Karpas-422 (cell line): ENCODE measurements around the gene MOB1A. TPM values are rescaled to one million over a fixed set of nuclear protein-coding genes. Genes with fewer than 3 reads are reported as not detected.
"Not testable (repeated sequence)": the region's sequence is repeated elsewhere in the genome, so short reads cannot be mapped to it uniquely, and the experiment has no call there.

ENCODE experiments used
- DNase-seq: peaks from one replicate; pipeline ENCODE4 v3.0.0-alpha.2; 2015
- H2AFZ ChIP-seq: fragments of 200-600 bp; sonication (generic); 2 replicates; pipeline ENCODE4 v1.6.1; 2014; ENCODE audit warnings: antibody characterized with exemption, low read length, mixed read lengths
- H3K27ac ChIP-seq: fragments of 200-600 bp; sonication (generic); 2 replicates; pipeline ENCODE4 v1.5.1; 2014; ENCODE audit warnings: mild to moderate bottlenecking, low read length, moderate library complexity
- H3K27me3 ChIP-seq: fragments of 200-600 bp; sonication (generic); 2 replicates; pipeline ENCODE4 v1.6.1; 2014; ENCODE audit warnings: low read length, mixed read lengths
- H3K36me3 ChIP-seq: fragments of 200-600 bp; sonication (generic); 2 replicates; pipeline ENCODE4 v1.6.1; 2014; ENCODE audit warnings: low read length, mixed read lengths; ENCODE audit not compliant: insufficient read depth
- H3K4me1 ChIP-seq: fragments of 200-600 bp; sonication (generic); 2 replicates; pipeline ENCODE4 v1.6.1; 2014; ENCODE audit warnings: mild to moderate bottlenecking, low read length, mixed read lengths
- H3K4me2 ChIP-seq: fragments of 200-600 bp; sonication (generic); 2 replicates; pipeline ENCODE4 v1.6.1; 2014; ENCODE audit warnings: low read length, low read depth, mild to moderate bottlenecking; ENCODE audit not compliant: poor library complexity, severe bottlenecking
- H3K4me3 ChIP-seq: fragments of 200-600 bp; sonication (generic); 2 replicates; pipeline ENCODE4 v1.5.1; 2014; ENCODE audit warnings: mild to moderate bottlenecking, antibody characterized with exemption, low read length, mixed read lengths
- H3K79me2 ChIP-seq: fragments of 200-600 bp; sonication (generic); 2 replicates; pipeline ENCODE4 v1.6.1; 2014; ENCODE audit warnings: mild to moderate bottlenecking, low read length, mixed read lengths
- H3K9ac ChIP-seq: fragments of 200-600 bp; sonication (generic); 2 replicates; pipeline ENCODE4 v1.6.0; 2014; ENCODE audit warnings: low read length
- H3K9me2 ChIP-seq: fragments of 200-600 bp; sonication (generic), shearing (Covaris generic); replicated peaks from 2 replicates; pipeline ENCODE4 v1.6.0; 2014; ENCODE audit warnings: mild to moderate bottlenecking, low read length, moderate library complexity; ENCODE audit not compliant: insufficient read depth
- H3K9me3 ChIP-seq: fragments of 300-700, 200-600 bp; sonication (generic); 2 replicates; pipeline ENCODE4 v1.6.1; 2014; ENCODE audit warnings: low read length, mixed read lengths
- H4K20me1 ChIP-seq: fragments of 200-600 bp; sonication (generic); 2 replicates; pipeline ENCODE4 v1.6.1; 2014; ENCODE audit warnings: mild to moderate bottlenecking, antibody characterized with exemption, low read length, low read depth; ENCODE audit not compliant: insufficient read depth
- total RNA-seq: library from RNA; depleted of rRNA; stranded (reverse); fragments of >200 nt; shearing (Covaris generic); gene quantifications from 2 replicates; pipeline ENCODE4 v1.2.3, GENCODE V29; 2014; ENCODE audit warnings: low replicate concordance

The MOB1A gene
- total RNA-seq, 1 experiment from 2014 or later, result 542 TPM

DNA sequence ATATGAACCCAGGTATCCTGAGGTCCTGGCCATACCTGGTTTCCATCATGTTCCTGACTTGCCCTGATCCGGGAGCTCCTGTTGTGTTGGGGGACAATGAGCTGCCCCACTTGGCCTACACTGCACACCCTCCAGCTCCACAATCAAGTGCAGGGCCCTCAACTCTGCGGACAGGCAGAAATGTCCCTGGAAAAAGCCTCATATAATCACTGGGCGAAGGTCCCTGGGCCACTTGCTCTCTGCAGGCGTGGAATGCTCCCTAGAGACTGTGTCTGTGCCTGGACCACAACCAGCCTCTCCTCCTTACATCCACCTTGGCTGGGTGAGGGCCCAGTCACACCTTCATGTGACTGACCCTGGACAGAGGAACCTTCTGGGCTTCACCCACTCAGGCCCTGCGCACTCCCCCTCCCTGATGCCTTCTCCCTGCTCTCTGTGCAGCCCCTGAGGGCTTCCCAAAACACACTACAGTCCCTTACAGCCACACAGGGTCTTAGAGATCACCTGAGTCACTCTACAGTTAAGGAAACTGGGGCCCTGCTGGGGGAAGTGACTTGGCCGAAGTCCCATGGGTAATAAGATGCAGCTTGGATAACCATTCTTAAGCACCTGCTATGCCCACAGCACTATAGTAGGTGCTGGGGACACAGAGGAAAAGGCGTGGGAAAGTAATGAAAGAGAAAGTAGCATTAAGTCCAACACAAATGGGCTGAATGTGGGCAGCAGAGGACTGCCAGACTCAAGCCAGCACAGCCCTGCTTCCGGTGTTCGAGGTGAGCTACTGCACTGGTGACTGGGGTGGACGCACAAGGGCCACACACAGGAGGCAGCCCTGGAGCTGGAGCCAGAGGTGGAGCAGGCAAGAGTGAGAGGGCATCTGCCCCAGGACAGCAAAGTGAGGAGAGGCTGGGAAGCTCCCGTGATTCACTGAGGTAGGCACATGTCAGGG is 40.8 kb downstream of the MOB1A start:
- Histone ChIP-seq H3K9me2 (no peaks in the 10 kb centered on the region), H3K9me3 (no peaks in the 10 kb centered on the region), H3K27me3 (no peaks in the 10 kb centered on the region), H3K9ac (no peak overlapping the region), H2AFZ (no peak overlapping the region), H3K4me3 (no peak overlapping the region), H3K79me2 (peaks cover 17% of the 10 kb centered on the region; the same call in 1 of the 2 replicates), H3K4me1 (peaks cover 4% of the 10 kb centered on the region; the same call in 1 of the 2 replicates), H3K36me3 (peaks cover 11% of the 10 kb centered on the region; the same call in 1 of the 2 replicates), H3K27ac (no peak overlapping the region), H3K4me2 (no peak overlapping the region), H4K20me1 (peaks cover 2% of the 10 kb centered on the region; the same call in 1 of the 2 replicates)
- no peak for DNase-seq

DNA sequence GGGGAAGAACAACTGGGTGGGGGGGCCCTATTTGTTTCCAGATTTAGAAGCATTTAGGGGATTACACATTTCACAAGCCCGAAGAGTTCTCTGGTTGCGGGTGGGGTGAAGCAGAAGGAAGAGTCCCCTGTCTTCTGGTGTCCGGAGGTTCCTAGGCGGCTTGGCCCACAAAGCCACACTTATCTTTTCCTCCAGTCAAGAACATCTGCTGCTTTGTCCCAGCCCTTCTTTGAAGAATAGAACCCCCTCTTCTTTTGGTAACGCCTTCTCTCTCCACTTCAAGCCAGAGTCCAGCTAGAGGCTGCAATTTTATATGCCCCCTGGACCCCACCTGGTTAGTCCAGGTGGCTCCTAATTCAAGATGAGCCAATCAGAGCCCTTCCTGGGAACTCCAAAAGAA is 46.8 kb downstream of the MOB1A start:
- H3K27me3 ChIP-seq, result no peaks in the 10 kb centered on the region
- no peaks in the 10 kb centered on the region for H3K9me3 ChIP-seq
- no peaks in the 10 kb centered on the region for H3K4me1 ChIP-seq
- H3K79me2 ChIP-seq, result 0 out of 2 replicates have a peak, but pooled peaks cover under 1% of the 10 kb centered on the region
- no peak overlapping the region for H3K27ac ChIP-seq
- H3K36me3 ChIP-seq, result peaks cover 5% of the 10 kb centered on the region; the same call in 1 of the 2 replicates
- no peaks in the 10 kb centered on the region for H3K9me2 ChIP-seq
- no peak overlapping the region for H2AFZ ChIP-seq
- no peak for DNase-seq
- H3K4me3 ChIP-seq, result no peak overlapping the region
- H3K4me2 ChIP-seq, result no peak overlapping the region
- no peaks in the 10 kb centered on the region for H4K20me1 ChIP-seq
- no peak overlapping the region for H3K9ac ChIP-seq

DNA sequence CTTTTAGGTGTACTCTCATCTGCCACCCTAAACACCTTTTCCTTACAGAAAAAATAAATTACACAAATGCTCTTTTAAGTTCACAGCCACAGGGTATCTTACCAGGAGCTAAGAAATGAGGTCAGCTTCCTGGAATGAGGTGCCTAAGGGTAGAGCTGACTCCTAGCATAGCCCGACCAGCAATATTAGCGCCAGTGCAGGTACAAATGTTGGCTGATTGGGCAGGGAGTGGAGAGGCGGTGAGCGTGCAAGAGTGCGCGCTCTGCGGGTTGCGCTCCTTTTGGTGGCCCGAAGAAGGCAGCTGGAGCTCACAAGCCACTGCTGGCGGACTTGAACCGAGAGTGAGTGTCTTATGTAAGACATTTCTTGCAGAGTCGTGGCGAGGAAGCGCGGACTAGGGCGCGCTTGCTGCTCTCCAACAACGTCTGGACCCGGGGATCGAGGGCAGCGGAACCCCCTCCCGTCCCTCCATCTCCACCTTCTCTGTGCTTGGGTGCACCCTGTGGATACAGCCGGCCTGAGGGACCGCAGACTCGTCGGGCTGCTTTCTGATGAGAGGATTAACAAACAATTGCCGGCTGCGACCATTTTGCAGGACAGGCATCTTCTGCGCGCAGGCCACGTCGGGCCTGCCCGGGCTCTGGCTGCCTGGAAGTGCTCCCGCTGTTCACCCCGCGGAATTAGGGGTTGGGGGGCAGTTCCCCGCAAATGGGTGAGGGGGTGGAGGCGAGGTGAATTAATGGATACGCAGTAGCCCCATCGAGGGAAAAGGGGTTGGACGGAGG is 48.3 kb downstream of the MOB1A start:
- Histone ChIP-seq H3K4me1 (no peaks in the 10 kb centered on the region), H3K79me2 (no peaks in the 10 kb centered on the region), H3K4me3 (no peak overlapping the region), H3K36me3 (peaks cover 5% of the 10 kb centered on the region; the same call in 1 of the 2 replicates), H2AFZ (no peak overlapping the region), H3K9ac (no peak overlapping the region), H3K27me3 (no peaks in the 10 kb centered on the region), H3K4me2 (no peak overlapping the region), H3K9me2 (no peaks in the 10 kb centered on the region), H3K27ac (no peak overlapping the region), H4K20me1 (no peaks in the 10 kb centered on the region), H3K9me3 (no peaks in the 10 kb centered on the region)
- no peak for DNase-seq

DNA sequence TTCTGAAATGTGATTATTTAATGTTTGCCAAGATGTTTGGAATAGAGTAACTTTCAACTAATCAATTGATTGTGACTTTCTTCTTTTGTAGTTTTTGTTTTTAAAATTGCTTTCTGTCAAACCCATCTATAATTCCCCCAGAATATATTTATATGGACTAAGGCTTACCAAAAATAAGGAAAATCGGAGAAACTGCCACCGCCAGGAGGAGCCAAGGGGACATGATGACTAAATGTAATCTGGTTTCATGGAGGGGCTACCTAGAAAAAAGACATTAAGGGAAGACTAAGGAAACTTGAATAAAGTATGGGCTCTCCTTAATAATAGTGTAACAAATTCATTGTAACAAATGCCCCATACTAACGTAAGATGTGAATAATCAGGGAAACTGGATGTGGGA is 50.5 kb downstream of the MOB1A start:
- Histone ChIP-seq H3K4me3 (no peak overlapping the region), H3K36me3 (no peaks in the 10 kb centered on the region), H2AFZ (no peak overlapping the region), H3K9ac (no peak overlapping the region), H4K20me1 (no peaks in the 10 kb centered on the region), H3K4me1 (no peaks in the 10 kb centered on the region), H3K27ac (no peak overlapping the region), H3K79me2 (no peaks in the 10 kb centered on the region), H3K9me3 (no peaks in the 10 kb centered on the region), H3K27me3 (no peaks in the 10 kb centered on the region), H3K4me2 (no peak overlapping the region), H3K9me2 (no peaks in the 10 kb centered on the region)
- no peak for DNase-seq

DNA sequence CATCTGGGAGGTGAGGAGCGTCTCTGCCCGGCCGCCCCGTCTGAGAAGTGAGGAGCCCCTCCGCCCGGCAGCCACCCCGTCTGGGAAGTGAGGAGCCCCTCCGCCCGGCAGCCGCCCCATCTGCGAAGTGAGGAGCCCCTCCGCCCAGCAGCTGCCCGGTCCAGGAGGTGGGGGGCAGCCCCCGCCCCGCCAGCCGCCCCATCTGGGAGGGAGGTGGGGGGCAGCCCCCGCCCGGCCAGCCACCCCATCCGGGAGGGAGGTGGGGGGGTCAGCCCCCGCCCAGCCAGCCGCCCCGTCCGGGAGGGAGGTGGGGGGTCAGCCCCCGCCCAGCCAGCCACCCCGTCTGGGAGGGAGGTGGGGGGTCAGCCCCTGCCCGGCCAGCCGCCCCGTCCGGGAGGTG is 54.7 kb downstream of the MOB1A start:
- H3K36me3 ChIP-seq, H3K27ac ChIP-seq, H3K27me3 ChIP-seq, H3K9ac ChIP-seq, H4K20me1 ChIP-seq, H3K79me2 ChIP-seq, H3K4me2 ChIP-seq, H3K4me3 ChIP-seq, H3K9me2 ChIP-seq, H3K4me1 ChIP-seq, H2AFZ ChIP-seq, DNase-seq, H3K9me3 ChIP-seq: not testable (repeated sequence)

DNA sequence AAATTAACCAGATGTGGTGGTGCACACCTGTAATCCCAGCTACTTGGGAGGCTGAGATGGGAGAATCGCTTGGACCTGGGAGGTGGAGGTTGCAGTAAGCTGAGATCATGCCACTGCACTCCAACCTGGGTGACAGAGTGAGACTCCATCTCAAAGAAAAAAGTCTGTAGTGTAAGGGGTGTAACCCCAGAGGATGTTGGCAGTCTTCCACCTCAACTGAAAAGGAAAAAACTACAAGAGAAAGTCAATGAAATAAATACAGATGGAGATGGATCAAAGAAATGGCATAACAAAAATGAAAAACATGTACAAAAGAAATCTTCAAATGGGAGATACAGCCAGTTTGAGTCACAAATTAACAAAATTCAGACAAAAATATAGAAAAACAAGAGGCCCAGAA is 56.8 kb downstream of the MOB1A start:
- DNase-seq, H3K9ac ChIP-seq, H3K9me3 ChIP-seq, H3K27ac ChIP-seq, H3K79me2 ChIP-seq, H2AFZ ChIP-seq, H3K4me2 ChIP-seq, H3K27me3 ChIP-seq, H3K4me3 ChIP-seq, H4K20me1 ChIP-seq, H3K36me3 ChIP-seq, H3K9me2 ChIP-seq, H3K4me1 ChIP-seq: not testable (repeated sequence)

DNA sequence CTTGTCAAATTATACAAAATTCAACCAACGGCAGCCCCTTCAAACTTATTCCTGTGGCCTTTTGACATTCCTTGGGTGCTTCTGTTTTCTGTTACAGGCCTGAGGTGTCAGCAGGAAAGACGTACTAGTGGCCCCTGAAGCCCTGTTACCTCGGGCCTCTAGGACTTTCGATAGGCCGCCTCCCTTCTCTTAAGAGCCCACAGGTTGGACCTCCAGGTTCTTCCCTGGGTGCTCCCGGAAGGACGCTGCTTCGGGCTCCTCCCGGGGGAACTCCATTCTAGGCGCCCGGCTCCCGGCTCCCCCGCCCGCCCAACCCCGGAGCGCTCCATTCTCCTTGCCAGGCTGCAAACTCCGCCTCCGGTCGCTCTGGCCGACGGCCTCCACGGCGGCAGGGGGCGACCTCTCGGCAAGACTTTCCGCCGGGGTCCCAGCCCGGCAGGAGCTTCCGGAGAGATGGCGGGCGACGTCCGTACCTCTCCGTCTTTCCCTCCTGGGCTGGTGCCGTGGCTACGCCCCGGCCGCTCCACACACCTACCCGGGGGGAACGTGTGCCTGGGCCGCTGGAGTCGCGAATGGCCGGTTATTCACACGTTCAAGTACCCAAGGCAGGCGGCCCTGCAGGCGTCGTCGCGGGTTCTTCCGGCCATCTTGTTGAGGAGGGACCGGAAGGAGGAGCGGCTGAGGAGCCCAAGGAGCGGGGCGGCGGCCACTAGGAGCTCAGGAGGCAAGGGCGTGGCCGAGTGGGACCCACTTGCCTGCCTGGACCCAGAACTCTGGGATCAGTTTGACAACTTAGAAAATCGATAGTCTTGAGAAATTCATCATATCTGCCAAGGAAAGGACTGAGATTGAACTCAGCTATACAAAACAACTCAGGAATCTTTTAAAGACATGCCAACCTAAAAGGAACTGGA is 58.5 kb downstream of the MOB1A start:
- peak; percentile 83 for DNase-seq
- Histone ChIP-seq H3K27me3 (no peaks in the 10 kb centered on the region), H3K4me2 (peak overlapping the region; percentile 61), H4K20me1 (no peaks in the 10 kb centered on the region), H3K27ac (no peak overlapping the region), H3K9me2 (no peaks in the 10 kb centered on the region), H3K9ac (peak overlapping the region; percentile 61), H3K36me3 (no peaks in the 10 kb centered on the region), H2AFZ (peak overlapping the region; percentile 87), H3K4me3 (peak overlapping the region; percentile 70), H3K79me2 (no peaks in the 10 kb centered on the region), H3K4me1 (peaks cover 8% of the 10 kb centered on the region), H3K9me3 (no peaks in the 10 kb centered on the region)
